ENCODE data around the gene DLX5.

Gene DLX5

DNA sequence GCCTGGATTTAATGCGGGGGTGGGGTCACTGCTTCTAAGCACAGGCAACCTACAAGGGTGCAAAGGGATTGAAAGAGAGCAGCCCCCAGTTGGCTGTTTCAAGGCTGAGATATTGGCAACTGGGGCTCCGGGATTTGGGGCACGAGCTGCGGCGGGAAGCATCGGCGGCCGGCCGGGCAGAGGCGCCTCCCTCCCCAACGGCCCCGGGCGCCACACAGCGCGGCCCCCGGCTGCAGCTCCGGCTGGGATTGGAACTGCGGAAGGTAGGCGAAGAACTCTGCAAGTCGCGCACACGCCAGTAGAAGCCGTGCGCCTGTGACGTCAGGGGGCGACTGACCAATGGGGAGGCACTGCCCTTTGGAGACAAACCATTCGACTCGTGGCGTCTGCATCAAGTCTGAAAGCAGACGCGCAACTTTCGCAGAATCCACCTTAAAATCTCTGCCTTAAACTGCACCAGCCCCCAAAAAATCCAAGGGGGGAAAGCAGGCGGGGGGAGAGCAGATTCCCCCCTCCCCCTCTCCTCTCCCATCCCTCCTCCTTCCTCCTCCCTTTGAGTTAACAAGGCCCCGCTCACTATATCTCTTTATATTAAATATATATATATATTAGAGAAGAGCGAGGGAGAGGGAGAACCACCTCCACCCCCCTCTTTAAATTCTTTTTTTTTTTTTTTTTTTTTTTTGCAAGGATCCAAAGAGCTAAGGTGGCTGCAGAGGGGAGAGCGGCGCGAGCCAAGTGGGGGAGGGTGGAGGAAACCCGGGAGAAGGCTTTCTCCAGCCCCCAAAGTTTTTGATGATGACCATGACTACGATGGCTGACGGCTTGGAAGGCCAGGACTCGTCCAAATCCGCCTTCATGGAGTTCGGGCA is 19.2 kb downstream of the DLX5 start, which contains the start of gene DLX6:
Gene DLX6 (plus strand): TSS at position 371 of the 872 bp plus-strand sequence. CDS start 425 bp downstream, at position 796.
- no peak for DNase-seq (ENCODE audit: low read depth in 2 of 2)

- DNase-seq (ENCODE audit: low read depth in 2 of 2) = no peak
Measured at GRCh38 chr7:97004247-97005182, 20.1 kb downstream of the DLX5 start.

GRCh38 chr7:97003262-97004246 is 21.1 kb downstream of the DLX5 start:
- no peak for DNase-seq (ENCODE audit: low read depth in 2 of 2)

GRCh38 chr7:97002555-97003261 is 21.9 kb downstream of the DLX5 start:
- DNase-seq (ENCODE audit: low read depth in 2 of 2) = no peak

DNA sequence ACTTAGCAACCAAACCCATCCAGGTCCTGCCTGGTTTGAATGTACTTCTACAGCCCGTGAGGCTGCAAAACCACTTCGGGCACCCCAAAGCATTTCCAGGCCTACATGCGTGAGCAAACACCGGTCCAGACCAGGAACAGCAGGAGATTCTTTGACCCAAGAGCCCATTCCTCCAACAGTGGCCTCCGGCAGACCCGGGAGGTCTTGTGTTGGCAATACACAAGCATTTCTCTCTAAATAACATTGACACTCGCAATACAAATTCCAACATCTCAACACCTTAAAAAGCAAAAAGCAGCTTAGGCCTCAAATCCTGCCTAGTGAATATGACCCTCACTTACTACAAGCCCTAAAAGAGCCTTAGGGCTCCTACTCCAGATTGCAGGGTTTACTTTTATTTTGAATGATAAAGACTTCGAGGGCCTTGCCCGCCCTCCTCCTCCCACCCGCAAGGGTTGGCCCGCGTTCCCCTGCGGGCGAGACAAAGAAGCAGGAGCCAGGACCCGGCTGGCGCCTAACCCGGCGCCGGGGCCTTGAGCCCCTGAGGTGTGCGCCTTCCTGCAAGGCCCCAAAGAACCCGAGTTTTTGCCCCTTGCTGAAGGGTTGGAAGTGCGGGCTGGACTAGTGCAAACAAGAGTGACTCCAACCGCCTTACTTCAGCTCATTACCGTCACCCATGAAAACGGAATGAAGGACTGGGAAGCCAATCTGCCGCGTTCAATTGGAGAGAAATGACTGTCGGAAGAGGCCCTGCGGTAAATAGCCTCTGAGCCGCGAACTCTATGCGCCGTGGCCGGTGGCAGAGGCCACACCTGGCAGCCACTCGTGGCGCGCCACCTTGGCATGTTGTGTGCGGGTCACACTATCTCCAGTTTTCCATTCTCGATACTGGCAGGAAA is 22.7 kb downstream of the DLX5 start:
- no peak for DNase-seq (ENCODE audit: low read depth in 2 of 2)

- DNase-seq (ENCODE audit: low read depth in 2 of 2) = no peak
Measured at GRCh38 chr7:97001221-97001620, 23.4 kb downstream of the DLX5 start.

- DNase-seq (ENCODE audit: low read depth in 2 of 2) = no peak
Measured at GRCh38 chr7:96998744-96999143, 25.9 kb downstream of the DLX5 start.

GRCh38 chr7:96998333-96998732 is 26.3 kb downstream of the DLX5 start:
- DNase-seq (ENCODE audit: low read depth in 2 of 2) = no peak

GRCh38 chr7:96997512-96998032 is 27.1 kb downstream of the DLX5 start:
- no peak for DNase-seq (ENCODE audit: low read depth in 2 of 2)

DNA sequence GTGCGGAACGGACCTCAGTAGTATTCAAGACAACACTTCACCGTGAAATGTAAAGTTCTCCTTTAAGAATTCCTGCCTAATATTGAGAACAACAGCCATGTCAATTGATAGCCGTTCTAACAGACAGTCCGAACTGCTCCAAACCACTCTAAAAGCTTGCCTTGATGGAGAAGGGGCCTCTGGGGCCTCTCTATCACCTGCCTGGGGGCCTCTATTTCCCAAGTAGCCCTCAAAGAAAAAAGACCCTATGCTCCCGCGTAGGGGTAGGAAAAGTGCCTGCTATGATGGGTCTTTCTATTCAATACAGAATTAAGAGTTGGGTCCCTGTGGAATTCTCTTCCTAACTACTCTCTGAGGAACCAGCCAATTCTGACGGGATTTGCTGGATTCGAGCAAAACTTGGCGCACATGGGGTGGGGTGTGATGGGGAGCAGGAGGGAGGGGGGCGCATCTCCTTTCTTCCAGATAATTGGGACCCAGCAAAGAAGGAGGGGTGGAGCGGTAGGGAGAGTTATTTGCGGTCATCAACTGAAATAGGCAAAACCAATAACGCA is 27.6 kb downstream of the DLX5 start:
- no peak for DNase-seq (ENCODE audit: low read depth in 2 of 2)

DNA sequence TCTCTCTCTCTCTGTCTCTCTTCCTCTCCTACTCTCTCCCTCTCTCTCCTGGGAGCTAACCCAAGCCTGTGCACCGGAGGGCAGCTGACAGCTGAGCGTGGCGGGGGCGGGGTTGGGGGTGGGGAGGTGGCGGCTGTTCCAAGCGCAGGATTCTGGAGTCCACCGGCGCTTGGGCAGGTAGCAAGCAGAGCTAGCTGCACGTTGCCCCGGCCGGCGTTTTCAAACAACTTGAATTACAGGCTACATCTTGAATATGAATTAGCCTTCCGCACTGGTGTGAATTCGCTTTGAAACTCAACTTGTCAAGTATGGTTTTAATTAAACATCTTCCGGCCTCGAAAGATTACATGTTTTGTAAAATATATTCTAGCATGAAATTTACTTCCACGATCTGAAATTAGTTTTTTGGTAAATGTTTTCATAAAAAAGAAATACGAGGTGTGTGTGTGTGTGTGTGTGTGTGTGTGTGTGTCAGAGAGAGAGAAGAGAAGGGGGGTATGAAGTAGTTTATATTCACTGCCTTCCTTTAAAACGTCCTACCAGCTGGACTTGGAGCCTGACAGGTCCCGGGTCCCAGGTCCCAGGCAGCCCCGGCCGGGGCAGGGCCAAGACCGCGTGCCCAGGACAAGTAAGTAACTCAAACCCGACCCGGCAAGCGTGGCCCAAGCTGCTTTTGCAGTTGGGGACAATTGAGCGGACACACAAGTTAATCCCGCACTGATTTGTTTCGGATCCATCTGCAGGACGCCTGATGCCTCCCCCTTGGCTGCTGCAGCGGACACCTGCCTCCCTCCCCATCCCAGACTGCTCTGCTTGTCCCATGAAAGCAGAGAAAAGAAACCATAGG is 28.3 kb downstream of the DLX5 start:
- DNase-seq (ENCODE audit: low read depth in 2 of 2) = no peak

GRCh38 chr7:96995406-96996110 is 29.1 kb downstream of the DLX5 start:
- DNase-seq (ENCODE audit: low read depth in 2 of 2) = no peak

DNA sequence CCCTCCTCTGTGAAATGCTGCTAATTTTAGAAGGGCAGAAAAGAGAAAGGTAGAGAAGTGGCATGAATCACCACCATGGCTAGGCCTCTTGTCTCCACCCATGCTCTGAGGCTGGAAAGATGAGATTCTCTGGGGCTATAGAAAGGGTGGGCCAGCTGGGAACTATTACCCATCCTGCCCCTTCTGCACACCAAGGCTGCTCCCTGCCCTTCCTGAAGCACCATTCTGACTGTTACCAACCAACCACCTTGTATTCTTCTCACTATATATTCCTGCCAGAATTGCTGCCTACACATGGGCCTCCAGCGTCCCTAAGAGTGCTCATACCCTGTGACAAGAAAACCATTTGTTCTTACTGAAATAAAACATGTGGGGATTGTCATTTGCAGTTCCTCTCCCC is 30.7 kb downstream of the DLX5 start:
- DNase-seq (ENCODE audit: low read depth in 2 of 2) = no peak

- no peak for DNase-seq (ENCODE audit: low read depth in 2 of 2)
Measured at GRCh38 chr7:96993094-96993865, 31.4 kb downstream of the DLX5 start.

DNA sequence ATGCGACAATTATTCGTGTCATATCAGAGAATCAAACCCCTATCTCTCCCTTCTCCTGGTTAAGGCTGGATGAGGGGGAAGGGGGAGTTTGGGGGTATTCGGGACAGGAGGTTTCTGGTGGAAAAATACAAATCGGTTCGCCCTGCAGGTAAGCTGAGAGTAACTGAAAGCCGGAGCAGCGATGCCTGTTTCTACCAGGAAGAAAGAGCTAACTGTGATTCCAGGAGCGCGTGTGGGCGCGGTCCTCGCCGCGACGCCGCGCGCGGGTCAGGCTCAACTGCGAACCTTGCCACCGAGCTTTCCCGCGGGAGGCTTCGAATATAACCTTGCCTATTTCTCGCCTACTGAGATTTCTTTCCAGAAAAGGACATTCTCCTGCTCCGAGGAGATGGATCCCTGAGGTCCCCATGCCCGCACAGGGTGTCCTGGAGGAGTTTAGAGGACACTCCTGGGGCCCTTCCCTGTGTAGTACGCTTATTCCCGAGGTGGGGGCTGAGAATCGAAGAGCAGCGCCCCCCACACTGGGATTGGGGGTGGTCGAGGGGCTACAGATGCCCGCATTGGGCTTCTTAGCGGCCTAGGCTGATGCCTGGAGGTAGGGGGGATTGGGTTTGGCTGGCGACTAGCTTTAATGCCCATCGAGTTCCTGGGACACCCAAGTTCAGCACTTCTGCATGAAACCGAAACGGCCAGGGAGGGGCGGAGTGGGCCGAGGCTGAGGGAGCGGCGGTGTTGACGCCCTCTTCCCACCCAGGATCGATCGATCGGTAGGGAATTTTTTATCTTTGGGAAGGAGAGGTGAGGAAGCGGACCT is 32.2 kb downstream of the DLX5 start:
- DNase-seq (ENCODE audit: low read depth in 2 of 2) = no peak
